ENCODE data around the gene DHCR24. TPM values are rescaled to one million over a fixed set of nuclear protein-coding genes. Genes with fewer than 3 reads are reported as not detected.

Gene DHCR24
- total RNA-seq, 1 experiment from 2014 or later: 45.6 TPM

- H3K27ac ChIP-seq: no peak overlapping the region
- DNase-seq: no peak
- H3K4me1 ChIP-seq: no peaks in the 10 kb centered on the region
- no peaks in the 10 kb centered on the region for H3K9me3 ChIP-seq (replicated peaks)
- no peak overlapping the region for H3K4me3 ChIP-seq
- H3K27me3 ChIP-seq: no peaks in the 10 kb centered on the region
- H3K36me3 ChIP-seq: no peaks in the 10 kb centered on the region
These were observed 83.1 kb downstream of the DHCR24 start for GRCh38 chr1:54803761-54804470.

GRCh38 chr1:54800899-54801759 lies 85.9 kb downstream of the DHCR24 start, which contains the start of gene TTC22:
TSS of gene TTC22 (minus strand) at chr1:54801323. CDS start at chr1:54801163, 160 bp downstream.
- Histone ChIP-seq H3K27me3 (no peaks in the 10 kb centered on the region; the same call in 1 of the 2 replicates), H3K36me3 (no peaks in the 10 kb centered on the region), H3K4me3 (no peak within 1 kb of the TSS), H3K4me1 (no peaks in the 10 kb centered on the region), H3K9me3 (replicated peaks) (no peaks in the 10 kb centered on the region), H3K27ac (no peak within 1 kb of the TSS)
- DNase-seq: no peak

- no peak overlapping the region for H3K27ac ChIP-seq
- no peak overlapping the region for H3K4me3 ChIP-seq
- no peaks in the 10 kb centered on the region for H3K4me1 ChIP-seq
- no peak for DNase-seq
- H3K9me3 ChIP-seq (replicated peaks): no peaks in the 10 kb centered on the region
- H3K36me3 ChIP-seq: no peaks in the 10 kb centered on the region
- no peaks in the 10 kb centered on the region; the same call in 1 of the 2 replicates for H3K27me3 ChIP-seq
These were observed 86.7 kb downstream of the DHCR24 start for GRCh38 chr1:54800041-54800898.

Other genes with a start within 250 kb of the DHCR24 start
- not detected in 2 replicates for gene MROH7, start 245.4 kb downstream of the DHCR24 start, total RNA-seq (2014; rRNA removed; shearing (Covaris generic))
- gene TTC4, start 171.3 kb downstream of the DHCR24 start, total RNA-seq (2014; rRNA removed; shearing (Covaris generic)): 37.0 and 38.9 TPM in 2 replicates
- gene PARS2, start 122.7 kb downstream of the DHCR24 start, total RNA-seq (2014; rRNA removed; shearing (Covaris generic)): 9.8 and 11.8 TPM in 2 replicates
- gene TTC22, start 85.9 kb downstream of the DHCR24 start, total RNA-seq (2014; rRNA removed; shearing (Covaris generic)): not detected in 2 replicates
- gene TMEM61, start 93.4 kb upstream of the DHCR24 start, total RNA-seq (2014; rRNA removed; shearing (Covaris generic)): not detected in 2 replicates
- not detected in 2 replicates for gene BSND, start 111.7 kb upstream of the DHCR24 start, total RNA-seq (2014; rRNA removed; shearing (Covaris generic))
- gene PCSK9, start 152.4 kb upstream of the DHCR24 start, total RNA-seq (2014; rRNA removed; shearing (Covaris generic)): 0.15 and 0.22 TPM in 2 replicates